IMR-90 (cell line): ENCODE data around the gene CNTRL. TPM values are rescaled to one million over a fixed set of nuclear protein-coding genes. Genes with fewer than 3 reads are reported as not detected.
A peak's percentile ranks its signal among the peaks of the same experiment; 100 is the strongest.

Experiments
- ATAC-seq: fragments of 200-7000 bp; cut with Tn5 transposase; 2 replicates; pipeline ENCODE4 v1.9.1; 2020; ENCODE audit warnings: low read depth, mild to moderate bottlenecking, moderate library complexity
- BruUV-seq: library from RNA; stranded (reverse); fragments of 400-500 nt; replicated peaks from 2 replicates; lab custom pipeline; 2021; lab: Mats Ljungman, UMichigan
- CTCF ChIA-PET: fragments of 300-600 bp; formaldehyde crosslinking; extraction: SDS; loops from one replicate; lab custom pipeline; 2021; ENCODE audit warnings: antibody characterized with exemption; lab: Yijun Ruan, JAX
- POLR2A ChIA-PET: fragments of 300-600 bp; sonication (Branson Sonifier 250); formaldehyde crosslinking; loops from one replicate; lab custom pipeline; 2022; ENCODE audit warnings: antibody characterized with exemption; ENCODE audit not compliant: unreplicated experiment; lab: Charles Lee
- DNase-seq: peaks from one replicate; pipeline ENCODE4 v3.0.0; 2013
- H2AFZ ChIP-seq: replicated peaks from 2 replicates; pipeline ENCODE3; 2013; ENCODE audit warnings: low read length, mild to moderate bottlenecking; ENCODE audit not compliant: poor library complexity
- H2AK5ac ChIP-seq: 2 replicates; pipeline ENCODE4 v1.6.1; 2013; ENCODE audit warnings: low read depth, low read length, inconsistent platforms
- H2AK9ac ChIP-seq: replicated peaks from 2 replicates; pipeline ENCODE3; 2013; ENCODE audit warnings: mild to moderate bottlenecking, low read depth, low read length, moderate library complexity; ENCODE audit not compliant: poor library complexity
- H2BK120ac ChIP-seq: 2 replicates; pipeline ENCODE4 v1.6.1; 2013; ENCODE audit warnings: low read depth, low read length, inconsistent platforms
- H2BK15ac ChIP-seq: 3 replicates; pipeline ENCODE4 v1.6.1; 2013; ENCODE audit warnings: low read depth, low read length, inconsistent platforms
- H2BK20ac ChIP-seq: 2 replicates; pipeline ENCODE4 v1.6.1; 2013; ENCODE audit warnings: low read depth, mild to moderate bottlenecking, inconsistent platforms, low read length, moderate library complexity
- H2BK5ac ChIP-seq: 2 replicates; pipeline ENCODE4 v1.6.1; 2013; ENCODE audit warnings: mild to moderate bottlenecking, low read depth, low read length, inconsistent platforms; ENCODE audit not compliant: poor library complexity, severe bottlenecking
- H3K14ac ChIP-seq: replicated peaks from 2 replicates; pipeline ENCODE4 v1.6.1; 2013; ENCODE audit warnings: low read depth, low read length, inconsistent platforms
- H3K18ac ChIP-seq: 2 replicates; pipeline ENCODE4 v1.6.1; 2013; ENCODE audit warnings: low read depth, low read length, control low read depth
- H3K23ac ChIP-seq: 2 replicates; pipeline ENCODE4 v1.6.1; 2013; ENCODE audit warnings: low read depth, low read length, inconsistent platforms
- H3K27ac ChIP-seq: 2 replicates; pipeline ENCODE4 v1.5.1; 2013; ENCODE audit warnings: mild to moderate bottlenecking, control low read depth, low read length; ENCODE audit not compliant: insufficient read depth
- H3K27me3 ChIP-seq: 2 replicates; pipeline ENCODE4 v1.6.1; 2013; ENCODE audit warnings: low read length; ENCODE audit not compliant: control insufficient read depth, insufficient read depth
- H3K36me3 ChIP-seq: 2 replicates; pipeline ENCODE4 v1.6.1; 2013; ENCODE audit warnings: low read length, mixed read lengths; ENCODE audit not compliant: control insufficient read depth, insufficient read depth
- H3K4ac ChIP-seq: 2 replicates; pipeline ENCODE4 v1.6.1; 2013; ENCODE audit warnings: low read depth, low read length, inconsistent platforms
- H3K4me1 ChIP-seq: 2 replicates; pipeline ENCODE4 v1.6.1; 2013; ENCODE audit warnings: low read length, mixed read lengths; ENCODE audit not compliant: control insufficient read depth, insufficient read depth
- H3K4me2 ChIP-seq: 2 replicates; pipeline ENCODE4 v1.6.1; 2013; ENCODE audit warnings: low read depth, mild to moderate bottlenecking, control low read depth, low read length, moderate library complexity
- H3K4me3 ChIP-seq: 2 replicates; pipeline ENCODE4 v1.5.1; 2013; ENCODE audit warnings: low read depth, mild to moderate bottlenecking, control low read depth, low read length, moderate library complexity; ENCODE audit not compliant: insufficient read depth
- H3K56ac ChIP-seq: 2 replicates; pipeline ENCODE4 v1.6.1; 2013; ENCODE audit warnings: low read length, inconsistent platforms; ENCODE audit not compliant: insufficient read depth; ENCODE audit errors: extremely low read depth
- H3K79me1 ChIP-seq, 2 experiments: 2 replicates each; pipeline ENCODE4 v1.6.1; 2013; ENCODE audit warnings: low read length in 2 of 2, inconsistent platforms in 1 of 2, low read depth in 1 of 2
- H3K9ac ChIP-seq: 2 replicates; pipeline ENCODE4 v1.6.1; 2013; ENCODE audit warnings: low read depth, low read length, control low read depth
- H3K9me1 ChIP-seq: 2 replicates; pipeline ENCODE4 v1.6.1; 2013; ENCODE audit warnings: low read length, inconsistent platforms; ENCODE audit not compliant: insufficient read depth
- H3K9me3 ChIP-seq: 2 replicates; pipeline ENCODE4 v1.6.1; 2013; ENCODE audit warnings: low read length; ENCODE audit not compliant: control insufficient read depth, insufficient read depth
- H4K20me1 ChIP-seq: 2 replicates; pipeline ENCODE4 v1.6.1; 2013; ENCODE audit warnings: low read length, inconsistent platforms; ENCODE audit not compliant: insufficient read depth
- H4K5ac ChIP-seq: 2 replicates; pipeline ENCODE4 v1.6.1; 2013; ENCODE audit warnings: mild to moderate bottlenecking, low read depth, low read length, control low read depth
- H4K8ac ChIP-seq, 2 experiments: 2 replicates each; pipeline ENCODE4 v1.6.1; 2013; ENCODE audit warnings: low read depth in 2 of 2, low read length in 2 of 2, control low read depth in 1 of 2, inconsistent platforms in 1 of 2
- H4K91ac ChIP-seq: 2 replicates; pipeline ENCODE4 v1.6.1; 2013; ENCODE audit warnings: low read depth, low read length, inconsistent platforms; ENCODE audit not compliant: insufficient read depth
- BHLHE40 ChIP-seq: fragments of 150-350 bp; IDR thresholded peaks from 2 replicates; pipeline ENCODE4 v1.6.1; 2016; ENCODE audit warnings: mild to moderate bottlenecking, low read depth, low read length
- CEBPB ChIP-seq: IDR thresholded peaks from 2 replicates; pipeline ENCODE4 v1.6.1; 2012; ENCODE audit warnings: low read depth, low read length, improper control_type of control experiment
- CHD1 ChIP-seq: IDR thresholded peaks from 2 replicates; pipeline ENCODE4 v1.6.1; 2012; ENCODE audit warnings: low read depth, low read length, improper control_type of control experiment
- FOS ChIP-seq: fragments of 150-350 bp; IDR thresholded peaks from 2 replicates; pipeline ENCODE4 v1.6.1; 2016; ENCODE audit warnings: low read depth, low read length
- MAFK ChIP-seq: IDR thresholded peaks from 2 replicates; pipeline ENCODE4 v1.6.1; 2012; ENCODE audit warnings: low read depth, low read length, improper control_type of control experiment
- MAZ ChIP-seq: IDR thresholded peaks from 2 replicates; pipeline ENCODE4 v1.6.1; 2012; ENCODE audit warnings: low read depth, mild to moderate bottlenecking, low read length, improper control_type of control experiment, moderate library complexity, borderline replicate concordance
- MXI1 ChIP-seq: IDR thresholded peaks from 2 replicates; pipeline ENCODE4 v1.6.1; 2012; ENCODE audit warnings: low read depth, mild to moderate bottlenecking, low read length, moderate library complexity, borderline replicate concordance
- NFE2L2 ChIP-seq: fragments of 150-350 bp; IDR thresholded peaks from 2 replicates; pipeline ENCODE4 v1.6.1; 2016; ENCODE audit warnings: low read depth, mild to moderate bottlenecking, low read length
- POLR2A ChIP-seq: IDR thresholded peaks from 2 replicates; pipeline ENCODE4 v1.6.1; 2012; ENCODE audit warnings: mild to moderate bottlenecking, low read depth, low read length
- RAD21 ChIP-seq: IDR thresholded peaks from 2 replicates; pipeline ENCODE4 v1.6.1; 2012; ENCODE audit warnings: low read length, improper control_type of control experiment
- RCOR1 ChIP-seq: IDR thresholded peaks from 2 replicates; pipeline ENCODE4 v1.6.1; 2012; ENCODE audit warnings: mild to moderate bottlenecking, low read length, improper control_type of control experiment; ENCODE audit not compliant: insufficient replicate concordance
- RFX5 ChIP-seq: IDR thresholded peaks from 2 replicates; pipeline ENCODE4 v1.8.0; 2012; ENCODE audit warnings: low read depth, mild to moderate bottlenecking, low read length, moderate library complexity
- SMC3 ChIP-seq: fragments of 150-350 bp; IDR thresholded peaks from 2 replicates; pipeline ENCODE4 v1.6.1; 2016; ENCODE audit warnings: low read depth, mild to moderate bottlenecking, antibody characterized with exemption, low read length, moderate library complexity
- dilution Hi-C: fragments of 300-500 bp; cut with HindIII; formaldehyde crosslinking; loops from one replicate; pipeline ENCODE4 v1.14.3; 2018; ENCODE audit warnings: low sequenced_read_pairs; ENCODE audit not compliant: unreplicated experiment
- in situ Hi-C: fragments of 300-500 bp; cut with MboI; formaldehyde crosslinking; loops from 3 replicates; pipeline ENCODE4 v1.14.3; 2019; ENCODE audit warnings: low sequenced_read_pairs, inconsistent platforms, mixed read lengths
- intact Hi-C: fragments of 100-400 bp; cut with micrococcal nuclease; formaldehyde crosslinking; loops from 2 replicates; pipeline ENCODE4 v1.10.0; 2022
- polyA plus RNA-seq, 3 experiments: library from polyadenylated mRNA; depleted of rRNA; stranded (reverse); fragments of >200 nt; gene quantifications; 2 replicates each; pipeline ENCODE4 v1.2.3, GENCODE V29; 2012; ENCODE audit warnings: low replicate concordance in 1 of 3
- total RNA-seq: library from RNA; depleted of rRNA; stranded (reverse); fragments of >200 nt; gene quantifications from 2 replicates; pipeline ENCODE4 v1.2.3, GENCODE V29; 2012
- TF ChIP-seq, protein P1 (sequence below): conservative IDR thresholded peaks from 2 replicates; pipeline ENCODE4 v1.5.1; 2012; ENCODE audit warnings: mild to moderate bottlenecking, low read depth, low read length, improper control_type of control experiment
- TF ChIP-seq, protein P2 (sequence below): fragments of 150-350 bp; IDR thresholded peaks from 2 replicates; pipeline ENCODE4 v1.6.1; 2016; ENCODE audit warnings: low read depth, mild to moderate bottlenecking, low read length, moderate library complexity, borderline replicate concordance
- TF ChIP-seq, protein P3 (sequence below): fragments of 150-350 bp; IDR thresholded peaks from 2 replicates; pipeline ENCODE4 v1.6.1; 2017; ENCODE audit warnings: mild to moderate bottlenecking, antibody characterized with exemption, low read length, low read depth

Gene CNTRL
- total and polyA plus RNA-seq, 2 of the 4 experiments (the other 2 are of a cell fraction) = 4.5 to 7.3 TPM

DNA sequence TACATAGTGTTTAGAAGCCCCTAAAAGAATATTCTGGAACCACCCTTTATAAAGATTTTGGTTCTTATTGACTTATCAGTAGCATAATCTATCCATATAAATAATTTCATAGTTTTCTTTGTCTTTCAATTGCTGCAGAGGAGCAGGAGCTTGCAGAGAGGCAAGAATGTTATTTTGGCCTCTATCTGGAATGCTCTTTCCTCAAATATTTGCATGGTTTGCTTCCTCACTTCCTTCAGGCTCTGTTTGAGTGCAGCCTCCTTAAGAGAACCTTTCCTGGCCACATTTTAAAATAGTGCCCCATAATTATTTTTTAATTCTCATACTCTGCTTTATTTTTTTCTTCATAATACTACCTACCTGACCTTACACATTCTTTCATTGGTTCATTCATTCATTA is 26.1 kb upstream of the CNTRL start:
- no peak overlapping the region; the same call in 1 of the 2 replicates for H4K5ac ChIP-seq
- H2BK20ac ChIP-seq = no peak overlapping the region
- no peaks in the 10 kb centered on the region for H3K9me3 ChIP-seq
- no peak overlapping the region for H3K14ac ChIP-seq
- H2BK15ac ChIP-seq = no peak overlapping the region
- no peaks in the 10 kb centered on the region for H4K20me1 ChIP-seq
- in situ Hi-C loops (no loop called here), intact Hi-C loops (no loop called here), dilution Hi-C loops (no loop called here)
- BruUV-seq = no TSS peak
- H2BK120ac ChIP-seq = peak overlapping the region; percentile 24; the same call in 1 of the 2 replicates
- H3K56ac ChIP-seq = no peak overlapping the region
- no peaks in the 10 kb centered on the region; the same call in 1 of the 2 replicates for H3K9me1 ChIP-seq
- H4K91ac ChIP-seq = no peak overlapping the region
- peak; percentile 57 for DNase-seq
- no peak overlapping the region for H3K4me3 ChIP-seq
- TF ChIP-seq, protein P1, sequence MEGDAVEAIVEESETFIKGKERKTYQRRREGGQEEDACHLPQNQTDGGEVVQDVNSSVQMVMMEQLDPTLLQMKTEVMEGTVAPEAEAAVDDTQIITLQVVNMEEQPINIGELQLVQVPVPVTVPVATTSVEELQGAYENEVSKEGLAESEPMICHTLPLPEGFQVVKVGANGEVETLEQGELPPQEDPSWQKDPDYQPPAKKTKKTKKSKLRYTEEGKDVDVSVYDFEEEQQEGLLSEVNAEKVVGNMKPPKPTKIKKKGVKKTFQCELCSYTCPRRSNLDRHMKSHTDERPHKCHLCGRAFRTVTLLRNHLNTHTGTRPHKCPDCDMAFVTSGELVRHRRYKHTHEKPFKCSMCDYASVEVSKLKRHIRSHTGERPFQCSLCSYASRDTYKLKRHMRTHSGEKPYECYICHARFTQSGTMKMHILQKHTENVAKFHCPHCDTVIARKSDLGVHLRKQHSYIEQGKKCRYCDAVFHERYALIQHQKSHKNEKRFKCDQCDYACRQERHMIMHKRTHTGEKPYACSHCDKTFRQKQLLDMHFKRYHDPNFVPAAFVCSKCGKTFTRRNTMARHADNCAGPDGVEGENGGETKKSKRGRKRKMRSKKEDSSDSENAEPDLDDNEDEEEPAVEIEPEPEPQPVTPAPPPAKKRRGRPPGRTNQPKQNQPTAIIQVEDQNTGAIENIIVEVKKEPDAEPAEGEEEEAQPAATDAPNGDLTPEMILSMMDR = no peak
- TF ChIP-seq SMC3 = no peak
- TF ChIP-seq MXI1 = no peak
- TF ChIP-seq, protein P2, sequence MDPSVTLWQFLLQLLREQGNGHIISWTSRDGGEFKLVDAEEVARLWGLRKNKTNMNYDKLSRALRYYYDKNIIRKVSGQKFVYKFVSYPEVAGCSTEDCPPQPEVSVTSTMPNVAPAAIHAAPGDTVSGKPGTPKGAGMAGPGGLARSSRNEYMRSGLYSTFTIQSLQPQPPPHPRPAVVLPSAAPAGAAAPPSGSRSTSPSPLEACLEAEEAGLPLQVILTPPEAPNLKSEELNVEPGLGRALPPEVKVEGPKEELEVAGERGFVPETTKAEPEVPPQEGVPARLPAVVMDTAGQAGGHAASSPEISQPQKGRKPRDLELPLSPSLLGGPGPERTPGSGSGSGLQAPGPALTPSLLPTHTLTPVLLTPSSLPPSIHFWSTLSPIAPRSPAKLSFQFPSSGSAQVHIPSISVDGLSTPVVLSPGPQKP = no peak
- TF ChIP-seq RCOR1 = no peak
- no peak for TF ChIP-seq CEBPB
- TF ChIP-seq MAFK = no peak
- TF ChIP-seq, protein P3, sequence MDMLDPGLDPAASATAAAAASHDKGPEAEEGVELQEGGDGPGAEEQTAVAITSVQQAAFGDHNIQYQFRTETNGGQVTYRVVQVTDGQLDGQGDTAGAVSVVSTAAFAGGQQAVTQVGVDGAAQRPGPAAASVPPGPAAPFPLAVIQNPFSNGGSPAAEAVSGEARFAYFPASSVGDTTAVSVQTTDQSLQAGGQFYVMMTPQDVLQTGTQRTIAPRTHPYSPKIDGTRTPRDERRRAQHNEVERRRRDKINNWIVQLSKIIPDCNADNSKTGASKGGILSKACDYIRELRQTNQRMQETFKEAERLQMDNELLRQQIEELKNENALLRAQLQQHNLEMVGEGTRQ = no peak
- TF ChIP-seq RAD21 = no peak
- no peak for TF ChIP-seq POLR2A
- TF ChIP-seq CHD1 = no peak
- TF ChIP-seq BHLHE40 = no peak
- no peak for TF ChIP-seq RFX5
- no peak for TF ChIP-seq FOS
- TF ChIP-seq MAZ = no peak
- TF ChIP-seq NFE2L2 = no peak
- ATAC-seq = peak; percentile 99
- H4K8ac ChIP-seq = no peak overlapping the region; a peak in 1 of 4 replicates
- H3K79me1 ChIP-seq = no peaks in the 10 kb centered on the region
- no peak overlapping the region for H3K4me2 ChIP-seq
- H2AK5ac ChIP-seq = no peak overlapping the region
- H3K23ac ChIP-seq = no peak overlapping the region
- no peak overlapping the region for H2AFZ ChIP-seq
- no peaks in the 10 kb centered on the region for H3K27me3 ChIP-seq
- H3K36me3 ChIP-seq = no peaks in the 10 kb centered on the region
- H2AK9ac ChIP-seq = no peak overlapping the region
- H3K27ac ChIP-seq = no peak overlapping the region; the same call in 1 of the 2 replicates
- no peak overlapping the region for H3K18ac ChIP-seq
- POLR2A ChIA-PET = interaction anchor here (0.6 kb wide), 1 partner anchor 58 kb away, joined by 3 read pairs; no protein-coding TSS in a partner anchor
- no peak overlapping the region for H3K9ac ChIP-seq
- peaks cover 2% of the 10 kb centered on the region for H3K4me1 ChIP-seq
- H2BK5ac ChIP-seq = no peak overlapping the region
- CTCF ChIA-PET = interaction anchor here (0.6 to 1.0 kb wide), 4 partner anchors 12 to 118 kb away, joined by 3 read pairs; no protein-coding TSS in a partner anchor
- no peak overlapping the region; the same call in 1 of the 2 replicates for H3K4ac ChIP-seq
